ENCODE data around the gene PRDM1.

Gene PRDM1

DNA sequence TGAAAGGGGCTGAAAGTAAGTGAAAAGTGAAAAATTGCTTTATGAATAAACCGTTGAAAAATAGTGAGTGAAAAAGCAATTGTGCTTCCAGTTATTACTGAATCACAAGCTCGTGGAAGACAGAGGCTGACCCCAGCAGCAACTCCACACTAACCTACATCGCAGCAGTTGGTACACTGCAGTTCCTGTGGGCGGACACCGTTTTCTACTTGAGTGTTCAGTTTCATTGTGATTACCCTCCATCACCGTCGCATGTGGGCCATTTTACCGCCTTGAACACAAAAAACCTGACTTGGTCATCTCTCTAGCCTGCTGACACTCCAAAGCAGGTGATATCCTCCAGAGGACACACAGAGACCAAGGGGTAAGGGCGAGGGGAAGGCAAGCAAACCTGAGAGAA lies 28.4 kb downstream of the PRDM1 start:
- DNase-seq (ENCODE audit: insufficient read length, low spot score) (no peak), FAIRE-seq (no peak)

DNA sequence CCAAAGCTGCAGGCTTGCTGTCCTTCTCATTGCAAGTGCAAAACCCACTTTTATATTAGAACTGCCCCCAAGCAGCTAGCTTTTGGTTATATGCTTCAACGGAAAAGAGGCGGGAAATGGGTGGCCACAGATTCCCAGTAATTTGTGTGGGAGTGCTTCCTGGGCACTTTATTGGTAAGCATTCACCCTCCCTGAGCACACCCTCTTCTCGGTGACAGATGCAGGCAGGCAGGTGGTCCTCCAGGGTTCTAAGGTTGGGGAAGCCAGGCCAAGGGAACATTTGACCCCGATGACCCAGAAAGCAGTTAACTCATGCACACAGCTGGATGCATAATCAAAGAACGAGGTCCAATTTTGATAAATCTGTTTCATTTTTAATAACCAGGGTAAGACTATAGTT lies 29.1 kb downstream of the PRDM1 start:
- FAIRE-seq: no peak
- DNase-seq (ENCODE audit: insufficient read length, low spot score): no peak

- DNase-seq (ENCODE audit: insufficient read length, low spot score) (no peak), FAIRE-seq (no peak)
Observed at GRCh38 chr6:106116125-106116832, 30.1 kb downstream of the PRDM1 start.

DNA sequence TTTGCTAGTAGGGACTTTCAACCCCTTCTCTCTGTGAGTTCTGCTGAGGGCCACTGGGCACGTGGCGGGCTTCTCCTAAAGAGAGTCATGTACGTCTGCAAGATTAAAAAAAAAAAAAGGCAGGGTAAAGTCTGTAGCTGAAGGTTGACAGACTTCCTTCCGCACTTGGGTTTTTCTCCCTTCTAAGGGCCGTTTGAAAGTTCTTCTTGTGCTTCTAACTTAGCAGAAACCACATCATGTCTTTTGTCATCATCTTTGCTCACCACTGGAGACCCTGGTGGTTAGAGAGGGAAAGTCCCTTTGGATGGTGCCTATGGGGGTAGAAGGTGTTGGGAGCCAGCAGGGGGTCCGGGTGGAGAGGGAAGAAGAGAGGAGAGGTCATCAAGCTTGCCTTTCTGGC lies 31.4 kb downstream of the PRDM1 start:
- DNase-seq (ENCODE audit: insufficient read length, low spot score) (no peak), FAIRE-seq (no peak)

- FAIRE-seq: no peak
- no peak for DNase-seq (ENCODE audit: insufficient read length, low spot score)
Observed at GRCh38 chr6:106118835-106119431, 32.8 kb downstream of the PRDM1 start.

- DNase-seq (ENCODE audit: insufficient read length, low spot score): no peak
- FAIRE-seq: no peak
Observed at GRCh38 chr6:106119546-106119945, 33.4 kb downstream of the PRDM1 start.

DNA sequence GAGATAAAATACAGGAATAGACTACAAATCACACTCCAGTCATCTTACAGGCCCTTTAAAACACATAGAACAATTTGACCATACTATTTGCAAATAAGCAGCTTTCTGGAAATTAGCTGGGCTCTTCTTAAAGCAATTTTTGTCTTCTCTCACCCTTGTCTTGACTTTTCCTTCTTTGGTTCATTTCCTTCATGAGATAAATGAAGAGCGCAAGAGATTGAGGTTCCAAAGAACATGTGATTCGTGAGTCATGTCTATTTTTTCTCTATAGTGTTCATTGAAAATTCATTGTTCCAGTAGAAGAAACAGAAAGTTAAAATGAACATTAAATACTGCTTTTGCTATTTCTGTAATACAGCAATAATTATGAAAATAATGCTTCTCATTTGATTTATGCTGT lies 33.9 kb downstream of the PRDM1 start:
- no peak for FAIRE-seq
- DNase-seq (ENCODE audit: insufficient read length, low spot score): no peak

GRCh38 chr6:106120406-106120805 lies 34.3 kb downstream of the PRDM1 start:
- DNase-seq (ENCODE audit: insufficient read length, low spot score) (no peak), FAIRE-seq (no peak)

GRCh38 chr6:106122306-106122918 lies 36.3 kb downstream of the PRDM1 start:
- DNase-seq (ENCODE audit: insufficient read length, low spot score) (no peak), FAIRE-seq (no peak)

DNA sequence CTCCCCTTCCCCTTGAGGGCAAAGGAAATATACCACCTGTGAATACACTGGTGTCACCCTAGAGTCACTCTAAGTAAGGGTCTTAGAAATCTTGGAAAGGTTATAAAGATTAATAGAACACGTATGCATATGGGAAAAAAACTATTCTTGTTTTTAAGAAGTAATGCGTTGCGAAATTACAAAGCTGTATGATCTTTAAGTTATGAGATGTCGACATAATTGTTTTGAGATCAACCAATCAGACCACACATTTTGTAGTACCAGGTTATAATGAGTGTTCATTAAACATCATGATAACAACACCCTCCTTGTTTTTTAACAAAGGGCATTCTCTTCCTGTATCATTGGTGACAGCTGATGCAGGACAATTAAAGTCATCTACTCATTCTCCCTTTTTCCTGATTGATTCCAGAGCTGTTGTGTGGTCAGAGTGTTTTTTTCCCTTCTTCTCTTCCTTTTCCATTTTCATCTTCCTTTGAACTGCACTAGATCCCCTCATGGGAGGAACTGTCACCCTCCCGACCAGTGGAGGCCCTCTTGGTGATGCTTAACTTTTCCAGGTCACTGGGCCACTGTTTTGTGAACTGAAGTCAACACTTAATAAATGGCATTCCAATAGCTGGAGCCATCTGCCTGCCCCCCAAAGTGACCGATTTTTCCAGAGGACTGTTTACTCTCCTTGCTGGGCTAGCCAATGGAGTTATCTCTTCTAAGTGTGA lies 37.0 kb downstream of the PRDM1 start:
- no peak for FAIRE-seq
- no peak for DNase-seq (ENCODE audit: insufficient read length, low spot score)

- no peak for DNase-seq (ENCODE audit: insufficient read length, low spot score)
- no peak for FAIRE-seq
Observed at GRCh38 chr6:106124015-106124414, 37.9 kb downstream of the PRDM1 start.

- no peak for FAIRE-seq
- DNase-seq (ENCODE audit: insufficient read length, low spot score): no peak
Observed at GRCh38 chr6:106124437-106125430, 38.6 kb downstream of the PRDM1 start.

DNA sequence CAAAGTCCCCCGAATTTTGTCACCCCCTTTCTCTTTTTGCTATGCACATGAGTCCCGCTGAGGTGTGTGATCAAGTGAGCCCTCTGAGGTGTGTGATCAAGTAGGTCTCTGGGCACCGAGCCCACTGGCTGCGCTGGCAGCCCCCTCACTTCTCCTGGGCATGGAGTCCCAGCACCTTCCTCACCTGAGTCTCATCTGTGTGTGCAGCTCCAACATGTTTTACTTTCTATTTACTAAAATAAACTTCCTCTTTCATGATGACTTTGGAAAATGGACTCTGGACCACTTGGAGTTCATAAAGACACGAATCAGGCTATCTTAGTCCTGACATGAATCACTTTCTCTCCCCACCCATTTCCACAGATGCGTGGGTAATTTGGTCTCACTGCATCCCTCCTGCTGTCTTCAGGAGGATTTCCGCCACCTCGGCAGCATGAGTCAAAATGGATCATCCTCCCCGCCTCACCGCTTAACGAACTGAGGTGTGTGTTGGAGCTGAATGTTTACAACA lies 39.8 kb downstream of the PRDM1 start:
- DNase-seq (ENCODE audit: insufficient read length, low spot score) (no peak), FAIRE-seq (no peak)

- FAIRE-seq (no peak), DNase-seq (ENCODE audit: insufficient read length, low spot score) (no peak)
Observed at GRCh38 chr6:106126482-106126881, 40.3 kb downstream of the PRDM1 start.

- FAIRE-seq: no peak
Observed at GRCh38 chr6:106128981-106129781, 43.0 kb downstream of the PRDM1 start.

DNA sequence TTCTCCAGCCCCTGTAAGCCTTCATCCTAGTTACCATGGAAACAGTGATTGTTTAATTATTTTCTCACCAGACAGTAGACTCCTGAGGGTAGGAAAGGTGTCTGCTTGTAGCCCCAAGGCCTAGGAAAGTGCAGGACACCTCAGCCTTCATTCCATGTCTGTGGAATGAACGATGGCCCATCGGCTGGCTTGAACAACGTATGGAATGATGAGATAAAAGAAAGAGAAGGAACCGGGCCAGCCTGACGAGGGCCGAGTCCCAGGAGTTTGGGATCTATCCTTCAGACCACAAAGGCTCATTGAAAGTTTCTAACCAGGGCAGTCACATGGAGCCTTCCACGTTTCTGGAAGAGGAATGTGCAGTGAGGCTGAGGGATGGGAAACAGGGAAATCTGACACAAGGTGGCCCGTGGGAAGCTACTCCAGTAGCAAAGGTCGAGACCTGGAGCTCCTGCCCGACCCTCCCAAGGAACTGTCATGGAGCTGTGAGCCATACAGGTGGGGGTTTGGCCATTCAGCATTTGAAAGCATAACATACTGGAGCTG lies 46.1 kb downstream of the PRDM1 start:
- no peak for DNase-seq (ENCODE audit: insufficient read length, low spot score)
- FAIRE-seq: no peak

More at GRCh38 chr6:106128981-106129781, 43.0 kb downstream of the PRDM1 start:
- DNase-seq (ENCODE audit: insufficient read length, low spot score): peak; percentile 61

- DNase-seq (ENCODE audit: insufficient read length, low spot score) (no peak), FAIRE-seq (no peak)
Observed at GRCh38 chr6:106133040-106133439, 46.9 kb downstream of the PRDM1 start.

GRCh38 chr6:106134087-106134770 lies 48.1 kb downstream of the PRDM1 start:
- DNase-seq (ENCODE audit: insufficient read length, low spot score) (no peak), FAIRE-seq (no peak)

Data from HTR-8/SVneo (cell line).